GM18526 (cell line): ENCODE results near the gene CMSS1.

Source experiments
- POLR2A ChIP-seq: IDR thresholded peaks from 3 replicates; pipeline ENCODE4 v1.6.1; 2011; ENCODE audit not compliant: insufficient read length; ENCODE audit errors: extremely low read depth

The CMSS1 gene

GRCh38 chr3:100006570-100007271 lies 189.1 kb downstream of the CMSS1 start:
- no peak for TF ChIP-seq POLR2A

- no peak for TF ChIP-seq POLR2A
These were observed 189.7 kb downstream of the CMSS1 start for GRCh38 chr3:100007313-100007712.

- no peak for TF ChIP-seq POLR2A
These were observed 190.5 kb downstream of the CMSS1 start for GRCh38 chr3:100008081-100008698.

- TF ChIP-seq POLR2A, result no peak
These were observed 191.8 kb downstream of the CMSS1 start for GRCh38 chr3:100009276-100010086.

- no peak for TF ChIP-seq POLR2A
These were observed 192.4 kb downstream of the CMSS1 start for GRCh38 chr3:100010087-100010417.

- TF ChIP-seq POLR2A, result no peak
These were observed 201.1 kb downstream of the CMSS1 start for GRCh38 chr3:100018806-100019205.

GRCh38 chr3:100019719-100020118 lies 202.1 kb downstream of the CMSS1 start:
- TF ChIP-seq POLR2A, result no peak

- no peak for TF ChIP-seq POLR2A
These were observed 203.4 kb downstream of the CMSS1 start for GRCh38 chr3:100020876-100021644.

GRCh38 chr3:100022506-100022905 lies 204.8 kb downstream of the CMSS1 start:
- TF ChIP-seq POLR2A, result no peak

GRCh38 chr3:100023150-100023549 lies 205.5 kb downstream of the CMSS1 start:
- TF ChIP-seq POLR2A, result no peak

- no peak for TF ChIP-seq POLR2A
These were observed 205.9 kb downstream of the CMSS1 start for GRCh38 chr3:100023595-100023994.

- TF ChIP-seq POLR2A, result no peak
These were observed 207.1 kb downstream of the CMSS1 start for GRCh38 chr3:100024520-100025303.

GRCh38 chr3:100027321-100027720 lies 209.7 kb downstream of the CMSS1 start:
- TF ChIP-seq POLR2A, result no peak

GRCh38 chr3:100029052-100029451 lies 211.4 kb downstream of the CMSS1 start:
- no peak for TF ChIP-seq POLR2A

- TF ChIP-seq POLR2A, result no peak
These were observed 212.0 kb downstream of the CMSS1 start for GRCh38 chr3:100029689-100030088.

- TF ChIP-seq POLR2A, result no peak
These were observed 212.7 kb downstream of the CMSS1 start for GRCh38 chr3:100030346-100030745.
